HG03025 (cell line): ENCODE measurements around the gene SLC66A3.

Source experiments
- ATAC-seq: cut with Tn5 transposase; IDR thresholded peaks from one replicate; pipeline ENCODE4 v1.9.1; 2021; ENCODE audit warnings: mild to moderate bottlenecking, moderate library complexity; ENCODE audit not compliant: unreplicated experiment, low FRiP score

SLC66A3 gene

DNA sequence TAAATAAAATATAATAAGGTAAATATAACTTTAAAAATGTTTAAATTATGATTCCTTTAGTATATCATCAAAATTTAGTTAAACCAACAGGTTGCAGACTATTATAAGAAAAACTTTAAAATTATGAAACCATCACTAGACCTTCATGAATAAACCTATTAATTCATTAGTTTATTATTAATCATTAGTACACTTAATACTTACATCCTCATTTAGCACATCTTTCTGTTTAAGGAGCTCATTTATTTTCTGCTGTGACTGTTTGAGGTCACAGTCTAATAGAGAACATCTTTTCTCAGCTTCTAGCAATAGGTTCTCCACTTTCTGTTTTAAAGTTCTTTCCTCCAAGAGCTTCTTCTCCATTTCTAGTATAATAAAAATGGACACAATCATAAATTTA lies 52.8 kb downstream of the SLC66A3 start:
- ATAC-seq: no peak

DNA sequence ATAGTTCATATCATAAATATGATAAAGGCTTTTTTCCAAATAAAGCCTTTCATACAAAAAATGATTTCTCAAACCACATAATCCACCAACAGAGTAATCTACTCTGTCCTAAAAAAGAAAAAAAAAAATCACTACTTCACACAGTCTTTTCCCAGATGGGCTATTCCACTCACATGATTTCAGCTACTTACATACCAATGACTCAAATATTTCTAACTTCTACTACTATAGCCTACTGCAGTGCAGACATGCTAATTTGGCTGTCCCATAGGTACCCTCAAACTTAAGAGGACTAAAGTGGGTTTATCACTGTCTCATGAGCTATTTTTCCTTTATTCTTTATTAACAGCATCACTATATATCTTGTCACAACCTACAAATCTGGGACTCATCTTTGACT lies 57.4 kb downstream of the SLC66A3 start:
- ATAC-seq: no peak

DNA sequence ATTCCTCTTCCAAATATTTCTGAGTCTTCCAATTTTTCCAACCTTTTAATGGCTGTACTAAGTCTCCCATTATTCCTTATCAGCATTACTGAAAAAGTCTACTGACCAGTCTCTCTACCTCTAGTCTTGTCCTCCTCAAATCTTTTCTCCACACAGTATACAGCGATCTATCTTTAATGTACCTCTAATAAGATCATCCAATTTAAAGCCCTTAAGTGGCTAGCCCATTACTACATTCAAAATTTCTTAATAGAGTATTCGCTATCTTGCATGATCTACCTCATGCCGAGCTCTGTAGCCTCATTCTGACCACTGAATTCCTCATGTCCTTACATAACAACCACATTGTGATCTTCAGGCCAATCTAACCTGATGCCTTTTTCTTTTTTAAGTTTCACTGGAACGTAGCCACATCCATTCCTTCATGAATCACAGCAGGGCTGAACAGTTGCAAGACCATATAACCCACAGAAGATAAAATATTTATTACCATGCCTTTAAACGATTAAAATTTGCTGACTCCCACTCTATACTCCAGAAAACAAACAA lies 57.9 kb downstream of the SLC66A3 start:
- no peak for ATAC-seq

DNA sequence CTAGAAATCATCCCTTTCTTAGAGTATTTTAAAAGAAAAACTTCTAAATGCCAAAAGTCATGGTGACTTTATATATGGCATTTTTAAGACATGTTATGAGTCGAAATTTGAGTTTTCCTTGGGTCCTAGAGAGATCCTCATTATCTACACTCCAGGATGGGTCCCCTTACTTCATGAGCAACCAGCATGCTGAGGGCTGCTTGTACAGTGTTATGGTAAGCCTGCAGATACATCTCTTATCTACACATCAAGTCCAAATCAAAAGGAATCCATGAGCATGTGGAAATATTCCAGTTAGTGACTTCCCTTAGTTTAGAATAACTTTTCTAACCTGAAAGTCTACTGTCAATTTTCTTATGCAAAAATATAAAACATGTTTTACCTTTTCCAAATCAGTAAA lies 58.7 kb downstream of the SLC66A3 start:
- no peak for ATAC-seq

- ATAC-seq: no peak
Measured at GRCh38 chr2:11214770-11215169, 59.5 kb downstream of the SLC66A3 start.

- no peak for ATAC-seq
Measured at GRCh38 chr2:11215407-11215806, 60.1 kb downstream of the SLC66A3 start.

DNA sequence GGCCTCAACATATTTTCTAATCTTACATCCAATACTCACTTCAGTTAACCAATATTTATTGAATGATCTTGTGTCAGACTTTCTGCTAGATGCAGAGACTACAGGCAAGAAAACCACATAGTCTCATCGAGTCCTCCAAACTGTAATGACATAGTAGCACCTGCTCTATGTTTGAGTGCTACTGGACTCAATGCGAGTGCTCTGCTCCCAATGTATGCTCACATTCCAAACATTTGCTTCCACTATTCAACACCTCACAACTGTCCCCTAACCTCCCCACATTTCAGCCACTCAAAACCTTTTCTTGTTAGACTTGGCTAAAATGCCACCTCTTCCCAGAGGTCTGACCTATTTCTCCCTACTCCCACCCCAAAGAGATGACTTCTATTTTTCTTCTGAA lies 65.2 kb downstream of the SLC66A3 start:
- ATAC-seq: no peak

DNA sequence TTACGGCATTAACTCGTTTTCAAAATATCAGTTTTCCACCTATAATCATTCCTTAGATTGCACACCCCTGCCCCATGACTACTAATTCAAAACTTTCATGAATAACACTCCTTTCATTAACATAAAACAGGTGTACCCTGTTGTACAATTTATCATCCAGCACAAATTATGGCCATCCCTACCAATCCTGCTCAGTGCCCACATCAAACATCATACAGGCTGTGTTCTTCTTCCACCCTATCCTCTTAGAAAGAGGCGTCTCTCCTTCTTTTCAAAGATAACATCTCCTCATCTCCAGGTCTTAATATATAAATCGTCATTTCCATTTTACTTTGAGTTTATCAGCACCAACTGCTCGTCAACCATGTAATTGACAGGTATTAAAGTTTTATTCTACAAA lies 67.6 kb downstream of the SLC66A3 start:
- no peak for ATAC-seq

DNA sequence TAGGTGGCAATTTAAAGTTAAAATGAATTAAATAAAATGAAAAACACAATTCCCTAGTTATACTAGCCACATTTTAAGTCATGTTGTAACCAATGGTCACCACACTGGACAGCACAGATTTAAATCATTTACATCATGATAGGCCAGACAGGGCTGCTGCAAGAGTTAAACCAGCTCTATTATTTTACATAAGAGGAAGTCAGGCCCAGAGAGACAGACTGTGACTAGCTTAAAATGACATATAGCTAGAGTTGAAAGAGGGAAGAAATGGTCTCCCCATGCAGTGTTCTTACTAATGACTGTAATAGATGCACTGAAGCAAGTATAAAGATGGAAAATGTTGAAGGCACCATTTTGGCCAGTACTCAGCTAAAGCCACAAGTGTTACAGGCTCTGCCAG lies 69.6 kb downstream of the SLC66A3 start:
- no peak for ATAC-seq

DNA sequence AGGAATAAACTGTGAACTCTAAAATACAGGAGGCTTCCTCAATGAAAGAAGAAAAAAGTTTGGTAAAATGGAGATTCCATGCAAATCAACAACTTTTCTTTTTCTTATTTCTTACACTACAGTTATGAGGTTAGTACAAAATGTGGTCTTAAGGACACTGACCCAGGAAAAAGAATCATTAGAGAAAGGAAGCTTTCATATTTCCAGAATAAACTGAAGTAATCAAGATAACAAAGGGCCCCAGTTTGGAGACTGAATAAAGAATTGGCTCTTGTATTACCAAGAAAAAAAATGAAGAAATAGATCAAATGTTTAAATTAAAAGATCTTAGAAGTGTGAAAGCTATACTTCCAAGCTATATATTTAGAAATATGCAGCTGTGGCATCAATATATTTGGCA lies 72.3 kb downstream of the SLC66A3 start:
- ATAC-seq: no peak
